Ectodermal cell (in vitro differentiated cells): Measurements from ENCODE around the gene LMCD1. TPM values are rescaled to one million over a fixed set of nuclear protein-coding genes. Genes with fewer than 3 reads are reported as not detected.

Source experiments
- H3K27ac ChIP-seq: 2 replicates; pipeline ENCODE4 v1.7.0; 2013; ENCODE audit warnings: mild to moderate bottlenecking, low read depth, low read length; ENCODE audit not compliant: insufficient read depth, poor library complexity, severe bottlenecking
- H3K27me3 ChIP-seq: 2 replicates; pipeline ENCODE4 v1.7.0; 2013; ENCODE audit warnings: mild to moderate bottlenecking, low read length; ENCODE audit not compliant: insufficient read depth, control insufficient read depth, poor library complexity, severe bottlenecking
- H3K36me3 ChIP-seq: one replicate; pipeline ENCODE4 v1.7.0; 2013; ENCODE audit warnings: low read length; ENCODE audit not compliant: control insufficient read depth, insufficient read depth
- H3K4me1 ChIP-seq: one replicate; pipeline ENCODE4 v1.7.0; 2013; ENCODE audit warnings: low read length; ENCODE audit not compliant: control insufficient read depth, insufficient read depth
- H3K4me3 ChIP-seq: 2 replicates; pipeline ENCODE4 v1.7.0; 2013; ENCODE audit warnings: low read depth, low read length, control low read depth; ENCODE audit not compliant: insufficient read depth
- H3K9me3 ChIP-seq: 2 replicates; pipeline ENCODE4 v1.7.0; 2013; ENCODE audit warnings: mild to moderate bottlenecking, low read length, moderate library complexity; ENCODE audit not compliant: control insufficient read depth
- WGBS, 2 experiments: methylation state at CpG; one replicate each; pipeline ENCODE4 v1.1.7; 2013; ENCODE audit warnings: missing lambda C conversion rate in 2 of 2; 5-methylcytosine and 5-hydroxymethylcytosine counted together
- polyA plus RNA-seq, 4 experiments: library from polyadenylated mRNA; stranded (reverse); fragments of 50-300 nt; gene quantifications; one replicate each; pipeline ENCODE4 v1.2.3, GENCODE V29; 2013

Gene LMCD1, protein sequence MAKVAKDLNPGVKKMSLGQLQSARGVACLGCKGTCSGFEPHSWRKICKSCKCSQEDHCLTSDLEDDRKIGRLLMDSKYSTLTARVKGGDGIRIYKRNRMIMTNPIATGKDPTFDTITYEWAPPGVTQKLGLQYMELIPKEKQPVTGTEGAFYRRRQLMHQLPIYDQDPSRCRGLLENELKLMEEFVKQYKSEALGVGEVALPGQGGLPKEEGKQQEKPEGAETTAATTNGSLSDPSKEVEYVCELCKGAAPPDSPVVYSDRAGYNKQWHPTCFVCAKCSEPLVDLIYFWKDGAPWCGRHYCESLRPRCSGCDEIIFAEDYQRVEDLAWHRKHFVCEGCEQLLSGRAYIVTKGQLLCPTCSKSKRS
- 3.2 TPM for polyA plus RNA-seq (2013, experiment 1 of 4)
- 1.9 TPM for polyA plus RNA-seq (2013, experiment 2 of 4)
- polyA plus RNA-seq (2013, experiment 3 of 4) = 3.4 TPM
- 3.3 TPM for polyA plus RNA-seq (2013, experiment 4 of 4)

- Histone ChIP-seq H3K4me3 (peak within 1 kb of the TSS; percentile 31), H3K27me3 (no peaks in the 10 kb centered on the region)
- WGBS, 2 experiments = 3% methylated on average over 49 of the region's 49 CpGs
Observed at GRCh38 chr3:8501371-8502131, at the start of gene LMCD1. Gene LMCD1 (plus strand): TSS chr3:8501823. CDS start chr3:8501939, 116 bp downstream.

DNA sequence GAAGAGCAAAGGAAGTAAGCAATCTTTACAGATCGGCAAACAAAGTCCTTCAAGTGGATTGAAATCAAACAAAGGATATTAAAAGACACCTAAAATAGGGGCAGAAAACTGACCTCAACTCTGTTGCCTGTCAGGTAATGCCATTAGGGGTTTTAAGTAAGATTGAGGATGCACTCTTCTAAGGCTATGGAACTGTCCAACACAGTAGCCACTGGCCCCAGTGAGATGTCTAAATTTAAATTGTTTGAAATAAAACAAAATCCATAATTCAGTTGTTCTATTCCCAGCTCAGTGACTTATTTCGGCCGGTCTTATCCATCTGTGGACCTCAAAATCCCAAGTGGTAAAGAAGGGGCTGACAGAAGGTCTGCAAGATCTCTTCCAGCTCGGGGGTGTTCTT, 49.5 kb upstream of the LMCD1 start:
- H3K27ac ChIP-seq = no peak overlapping the region
- H3K36me3 ChIP-seq = no peaks in the 10 kb centered on the region
- 97% methylated on average over 4 of the region's 4 CpGs for WGBS, 2 experiments
- no peak overlapping the region for H3K4me3 ChIP-seq
- peaks cover 6% of the 10 kb centered on the region for H3K4me1 ChIP-seq
- H3K9me3 ChIP-seq = no peaks in the 10 kb centered on the region
- H3K27me3 ChIP-seq = no peaks in the 10 kb centered on the region

More at GRCh38 chr3:8501371-8502131, at the start of gene LMCD1:
- no peaks in the 10 kb centered on the region for H3K36me3 ChIP-seq
- peaks cover 35% of the 10 kb centered on the region for H3K4me1 ChIP-seq
- H3K27ac ChIP-seq = peak within 1 kb of the TSS; percentile 70
- no peaks in the 10 kb centered on the region for H3K9me3 ChIP-seq

DNA sequence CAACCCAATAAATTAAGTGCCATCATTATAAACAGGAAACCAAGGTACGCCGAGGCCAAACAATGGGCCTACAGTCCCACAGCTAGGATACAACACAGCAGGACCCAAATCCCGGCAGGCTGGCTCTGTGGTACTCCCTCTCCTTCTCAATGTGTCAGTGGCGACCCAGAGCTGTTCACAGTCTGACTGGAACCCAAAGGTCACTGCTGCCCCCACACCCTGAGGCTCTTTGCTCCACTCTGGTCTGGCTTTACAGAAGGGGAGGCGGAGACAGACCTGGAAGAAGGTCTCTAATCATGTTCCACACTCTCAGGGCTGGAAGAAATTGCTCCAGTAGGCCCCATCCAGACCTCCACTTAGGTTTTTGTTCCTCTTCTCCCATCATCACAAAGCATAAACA, 48.5 kb upstream of the LMCD1 start:
- 93 to 94% methylated on average over 5 of the region's 5 CpGs for WGBS, 2 experiments
- Histone ChIP-seq H3K27me3 (no peaks in the 10 kb centered on the region), H3K4me1 (peaks cover 6% of the 10 kb centered on the region), H3K9me3 (no peaks in the 10 kb centered on the region), H3K36me3 (no peaks in the 10 kb centered on the region), H3K27ac (no peak overlapping the region), H3K4me3 (no peak overlapping the region)

DNA sequence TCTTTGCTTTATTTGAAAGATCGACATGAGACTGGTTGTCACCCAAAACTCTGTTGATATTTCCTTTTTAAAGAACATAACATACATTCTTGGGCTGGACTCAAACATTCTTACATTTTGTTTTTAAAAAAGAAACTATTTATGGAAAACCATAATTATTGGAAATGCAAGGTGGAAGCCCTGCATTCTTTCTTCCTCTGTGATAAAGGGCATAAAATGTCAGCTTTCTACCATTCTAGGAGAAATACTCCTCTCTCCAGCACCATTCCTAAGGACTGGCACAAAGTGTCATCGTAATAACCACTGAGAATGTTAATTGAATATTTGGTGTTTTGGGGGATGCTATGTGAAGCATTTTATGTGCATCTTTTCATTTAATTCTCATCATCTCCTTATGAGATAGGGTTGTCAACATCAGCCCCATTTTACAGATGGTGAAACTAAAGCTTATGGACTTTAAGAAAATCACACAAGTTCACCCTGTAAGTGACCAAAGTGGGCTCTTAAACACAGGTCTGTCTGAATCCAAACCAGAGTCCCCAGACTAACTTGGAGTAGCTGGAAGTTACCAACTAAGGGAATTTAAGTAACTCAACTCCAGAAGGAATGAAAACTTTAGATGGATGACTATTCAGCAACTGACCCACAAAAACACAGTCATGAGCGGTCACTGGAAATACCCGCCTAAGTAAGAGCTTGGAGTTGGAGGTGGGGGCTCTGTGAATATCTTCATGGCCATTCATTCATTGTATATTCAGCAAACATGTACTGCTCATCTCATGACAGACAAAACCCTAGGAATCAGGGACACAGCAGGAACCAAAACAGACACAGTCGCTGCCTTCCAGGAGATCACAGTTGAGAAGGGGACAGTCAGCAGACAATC, 45.9 kb upstream of the LMCD1 start:
- no peaks in the 10 kb centered on the region for H3K36me3 ChIP-seq
- H3K4me3 ChIP-seq = no peak overlapping the region
- H3K9me3 ChIP-seq = no peaks in the 10 kb centered on the region
- no peak overlapping the region for H3K27ac ChIP-seq
- H3K27me3 ChIP-seq = no peaks in the 10 kb centered on the region
- WGBS, 2 experiments = 53 to 56% methylated on average over 4 of the region's 5 CpGs
- peaks cover 6% of the 10 kb centered on the region for H3K4me1 ChIP-seq

- Histone ChIP-seq H3K9me3 (no peaks in the 10 kb centered on the region), H3K27ac (no peak overlapping the region), H3K36me3 (no peaks in the 10 kb centered on the region), H3K4me1 (peaks cover 6% of the 10 kb centered on the region), H3K4me3 (no peak overlapping the region), H3K27me3 (no peaks in the 10 kb centered on the region)
- WGBS, 2 experiments = 14 to 22% methylated on average over 3 of the region's 3 CpGs
Observed at GRCh38 chr3:8456412-8456811, 45.2 kb upstream of the LMCD1 start.

DNA sequence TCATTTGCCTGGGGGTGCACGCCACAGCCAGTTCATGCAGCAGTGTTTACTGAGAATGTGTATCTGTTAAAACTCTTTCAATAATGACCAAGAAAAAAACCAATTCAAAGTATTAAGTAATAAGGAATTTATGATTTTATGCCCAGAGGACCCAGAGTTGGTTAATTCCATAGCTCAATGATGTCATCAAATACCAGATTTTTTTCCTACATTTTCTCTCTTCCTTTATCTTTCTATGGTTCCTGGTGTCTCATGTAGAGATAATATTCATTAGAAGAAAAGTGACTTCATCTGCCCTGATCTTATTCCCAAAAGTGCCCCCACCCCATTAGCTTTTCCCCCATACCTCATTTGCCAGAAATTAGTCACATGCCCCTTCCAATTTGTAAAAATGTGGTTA, 44.6 kb upstream of the LMCD1 start:
- peaks cover 6% of the 10 kb centered on the region for H3K4me1 ChIP-seq
- H3K27me3 ChIP-seq = no peaks in the 10 kb centered on the region
- 80 to 100% methylated on average over 1 of the region's 1 CpG for WGBS, 2 experiments
- H3K36me3 ChIP-seq = no peaks in the 10 kb centered on the region
- no peak overlapping the region for H3K27ac ChIP-seq
- no peaks in the 10 kb centered on the region for H3K9me3 ChIP-seq
- H3K4me3 ChIP-seq = no peak overlapping the region

DNA sequence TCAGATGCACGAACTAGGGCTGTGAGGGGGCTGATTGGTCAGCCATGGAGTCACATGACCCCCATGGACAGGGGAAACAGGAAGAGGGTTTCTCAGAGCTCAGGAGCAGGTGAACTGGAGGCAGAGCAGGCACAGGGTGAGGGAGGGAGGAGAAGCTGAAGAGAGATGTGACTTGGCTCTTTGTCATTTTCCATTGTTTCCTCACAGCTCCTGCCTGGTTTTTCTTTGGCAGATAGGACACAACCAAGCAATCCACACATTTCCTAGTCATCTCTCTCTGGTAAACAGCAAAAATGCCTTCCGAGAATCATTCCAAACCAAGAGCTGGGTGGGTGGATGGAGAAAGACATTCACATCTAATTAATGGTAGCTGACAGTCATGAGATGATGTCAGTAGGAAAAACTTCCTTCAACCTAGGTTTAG, 43.4 kb upstream of the LMCD1 start:
- H3K27ac ChIP-seq = no peak overlapping the region
- H3K4me1 ChIP-seq = peaks cover 6% of the 10 kb centered on the region
- WGBS, 2 experiments = 98 to 100% methylated on average over 1 to 2 of the region's 2 CpGs
- H3K9me3 ChIP-seq = no peaks in the 10 kb centered on the region
- H3K4me3 ChIP-seq = no peak overlapping the region
- H3K27me3 ChIP-seq = no peaks in the 10 kb centered on the region
- H3K36me3 ChIP-seq = no peaks in the 10 kb centered on the region

DNA sequence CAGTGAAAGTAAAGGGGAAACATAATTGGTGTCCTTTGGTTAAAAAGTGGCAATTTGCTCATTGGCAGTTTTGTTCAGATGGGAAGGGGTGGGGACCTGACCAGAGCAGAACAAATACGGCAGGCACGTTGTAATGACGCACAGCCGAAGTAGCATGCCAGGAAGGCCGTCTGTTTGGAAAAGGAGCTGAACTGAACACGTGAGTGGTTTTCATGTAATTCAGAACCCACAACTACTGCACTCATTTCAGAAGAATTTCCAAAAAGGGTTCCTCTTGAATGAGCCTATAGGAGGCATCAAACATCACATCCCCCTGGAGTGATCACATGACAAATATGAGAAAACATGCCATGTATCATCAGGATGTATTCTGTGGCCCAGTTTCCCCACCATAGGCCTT, 42.9 kb upstream of the LMCD1 start:
- H3K4me3 ChIP-seq = no peak overlapping the region
- no peaks in the 10 kb centered on the region for H3K36me3 ChIP-seq
- H3K9me3 ChIP-seq = no peaks in the 10 kb centered on the region
- H3K27ac ChIP-seq = no peak overlapping the region
- H3K4me1 ChIP-seq = peaks cover 6% of the 10 kb centered on the region
- H3K27me3 ChIP-seq = no peaks in the 10 kb centered on the region
- 86 to 87% methylated on average over 6 of the region's 6 CpGs for WGBS, 2 experiments

DNA sequence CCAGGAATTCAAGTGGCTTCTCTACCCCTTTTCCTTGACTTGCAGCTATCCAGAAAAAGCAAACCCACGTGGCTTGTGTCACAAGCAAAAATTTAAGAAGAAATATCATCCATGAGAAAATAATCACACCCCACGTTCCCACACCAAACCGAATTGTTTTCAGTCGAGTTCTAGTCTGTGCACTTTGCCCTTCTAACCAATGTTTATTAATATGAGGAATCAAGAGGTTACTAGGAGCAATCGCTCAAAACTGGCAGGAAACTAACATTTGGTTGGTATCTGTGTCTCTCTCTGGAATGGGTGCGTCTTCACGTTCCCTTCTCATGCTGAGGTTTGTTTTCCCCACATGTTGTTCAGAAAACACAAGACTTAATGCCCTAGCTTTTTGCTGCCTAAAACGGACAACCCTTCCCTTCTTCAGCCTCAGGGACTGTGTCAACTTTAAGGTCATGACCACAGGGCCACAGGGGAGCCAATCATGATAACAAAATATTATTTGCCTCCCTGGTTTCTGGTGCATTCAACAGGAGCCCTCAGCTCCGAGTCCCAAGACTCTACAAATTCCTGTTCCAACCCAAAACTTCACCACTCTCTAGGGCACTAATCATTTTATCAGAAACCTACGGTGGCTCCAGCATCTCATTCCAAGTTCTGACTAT, 41.4 kb upstream of the LMCD1 start:
- no peaks in the 10 kb centered on the region for H3K36me3 ChIP-seq
- no peaks in the 10 kb centered on the region for H3K27me3 ChIP-seq
- H3K27ac ChIP-seq = no peak overlapping the region
- no peaks in the 10 kb centered on the region for H3K9me3 ChIP-seq
- H3K4me1 ChIP-seq = peaks cover 6% of the 10 kb centered on the region
- no peak overlapping the region for H3K4me3 ChIP-seq
- 93 to 94% methylated on average over 10 of the region's 10 CpGs for WGBS, 2 experiments
